GM18511 (cell line): ENCODE measurements around the gene RALGPS1.

Source experiments
- ATAC-seq: cut with Tn5 transposase; IDR thresholded peaks from one replicate; pipeline ENCODE4 v1.9.1; 2021; ENCODE audit warnings: mild to moderate bottlenecking, moderate library complexity; ENCODE audit not compliant: unreplicated experiment

The RALGPS1 gene

GRCh38 chr9:127050152-127050551 is 135.6 kb downstream of the RALGPS1 start:
- ATAC-seq: no peak

GRCh38 chr9:127050591-127051001 is 136.0 kb downstream of the RALGPS1 start:
- ATAC-seq: no peak

- ATAC-seq: no peak
Measured at GRCh38 chr9:127051881-127052595, 137.5 kb downstream of the RALGPS1 start.

- no peak for ATAC-seq
Measured at GRCh38 chr9:127053057-127053821, 138.7 kb downstream of the RALGPS1 start.

GRCh38 chr9:127053960-127054359 is 139.4 kb downstream of the RALGPS1 start:
- ATAC-seq: no peak

- no peak for ATAC-seq
Measured at GRCh38 chr9:127055745-127056402, 141.3 kb downstream of the RALGPS1 start.

- no peak for ATAC-seq
Measured at GRCh38 chr9:127056446-127056845, 141.9 kb downstream of the RALGPS1 start.

GRCh38 chr9:127058011-127058644 is 143.5 kb downstream of the RALGPS1 start:
- no peak for ATAC-seq

- no peak for ATAC-seq
Measured at GRCh38 chr9:127058645-127059021, 144.1 kb downstream of the RALGPS1 start.

- no peak for ATAC-seq
Measured at GRCh38 chr9:127059030-127059429, 144.4 kb downstream of the RALGPS1 start.

- ATAC-seq: no peak
Measured at GRCh38 chr9:127059765-127060361, 145.3 kb downstream of the RALGPS1 start.

- no peak for ATAC-seq
Measured at GRCh38 chr9:127061411-127061810, 146.8 kb downstream of the RALGPS1 start.

GRCh38 chr9:127064335-127064734 is 149.8 kb downstream of the RALGPS1 start:
- no peak for ATAC-seq

- no peak for ATAC-seq
Measured at GRCh38 chr9:127065592-127065991, 151.0 kb downstream of the RALGPS1 start.

- ATAC-seq: no peak
Measured at GRCh38 chr9:127066060-127066850, 151.7 kb downstream of the RALGPS1 start.

- ATAC-seq: no peak
Measured at GRCh38 chr9:127066851-127067136, 152.2 kb downstream of the RALGPS1 start.

GRCh38 chr9:127067603-127068220 is 153.1 kb downstream of the RALGPS1 start:
- ATAC-seq: no peak

- ATAC-seq: no peak
Measured at GRCh38 chr9:127074561-127075548, 160.3 kb downstream of the RALGPS1 start.
